ENCODE data around the gene CAMK1D. TPM values are rescaled to one million over a fixed set of nuclear protein-coding genes. Genes with fewer than 3 reads are reported as not detected.
"Not testable (repeated sequence)": the region's sequence is repeated elsewhere in the genome, so short reads cannot be mapped to it uniquely, and the experiment has no call there.

Gene CAMK1D
- polyA plus RNA-seq (ENCODE audit: insufficient read length in 10 of 10), result 1 to 10 TPM; 3.3 to 8.2 (median 5.1) TPM
- long read RNA-seq, donor 1, result 0 reads
- long read RNA-seq, donor 2, result 0 reads
- long read RNA-seq, donor 3, result 0 reads
- long read RNA-seq, donor 4, result 0 reads
- long read RNA-seq, donor 5, result 0 reads
- long read RNA-seq, donor 6, result 0 reads
- long read RNA-seq, donor 7, result 0 reads
- long read RNA-seq, donor 8, result 0 reads
- long read RNA-seq, donor 9, result 0 reads

GRCh38 chr10:12348870-12349628 lies at the start of gene CAMK1D:
TSS of gene CAMK1D (plus strand) at chr10:12349547.
- DNase-seq, result peak; percentile 48 to 88 (median 75)

DNA sequence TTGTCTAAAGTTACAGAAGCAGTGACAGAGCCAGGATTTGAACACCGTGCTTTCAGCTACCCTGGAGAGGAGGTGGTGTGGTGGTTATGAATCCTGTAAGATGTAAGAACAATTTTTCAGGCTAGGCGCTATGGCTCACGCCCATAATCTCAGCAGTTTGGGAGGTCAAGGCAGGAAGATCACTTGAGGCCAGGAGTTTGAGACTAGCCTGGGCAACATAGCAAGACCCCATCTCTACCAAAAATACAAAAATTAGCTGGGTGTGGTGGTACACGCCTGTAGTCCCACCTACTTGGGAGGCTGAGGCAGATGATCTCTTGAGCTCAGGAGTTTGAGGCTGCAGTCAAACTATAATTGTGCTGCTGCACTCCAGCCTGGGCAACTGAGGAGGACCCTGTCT lies 48.3 kb upstream of the CAMK1D start:
- DNase-seq, result not testable (repeated sequence)

DNA sequence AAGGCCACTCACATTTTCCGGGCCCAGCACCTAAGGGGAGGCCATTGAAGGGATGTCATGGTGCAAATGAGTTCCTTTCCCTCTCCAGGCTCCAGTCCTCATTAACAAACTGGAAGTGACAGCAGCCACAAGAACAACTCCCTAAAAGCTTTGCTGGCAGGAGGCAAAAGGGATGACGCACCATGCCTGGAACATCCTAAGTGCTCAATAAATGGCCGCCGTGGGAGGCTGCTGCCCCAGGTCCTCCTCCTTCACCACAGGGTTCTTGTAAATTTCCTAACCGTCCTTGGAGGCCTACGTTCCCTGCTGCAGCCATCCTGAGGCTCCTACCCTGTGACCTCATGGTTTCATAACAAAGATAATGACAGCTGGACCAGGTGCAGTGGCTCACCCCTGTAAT lies 41.3 kb upstream of the CAMK1D start:
- DNase-seq, result no peak

- DNase-seq, result peak in 2 of 3 donors; percentile 14 to 20
Measured at GRCh38 chr10:12308736-12309375, 40.5 kb upstream of the CAMK1D start.

DNA sequence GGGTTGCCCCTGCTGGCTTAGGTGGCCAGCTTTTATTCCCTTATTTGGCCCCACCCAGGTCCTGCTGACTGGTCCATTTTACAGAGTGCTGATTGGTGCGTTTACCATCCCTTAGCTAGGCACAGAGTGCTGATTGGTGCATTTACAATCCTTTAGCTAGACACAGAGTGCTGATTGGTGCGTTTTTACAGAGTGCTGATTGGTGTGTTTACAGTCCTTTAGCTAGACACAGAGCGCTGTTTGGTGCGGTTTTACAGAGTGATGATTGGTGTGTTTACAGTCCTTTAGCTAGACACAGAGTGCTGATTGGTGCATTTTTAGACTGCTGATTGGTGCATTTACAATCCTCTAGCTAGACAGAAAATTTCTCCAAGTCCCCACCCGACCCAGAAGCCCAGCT lies 39.6 kb upstream of the CAMK1D start:
- DNase-seq, result not testable (repeated sequence)

DNA sequence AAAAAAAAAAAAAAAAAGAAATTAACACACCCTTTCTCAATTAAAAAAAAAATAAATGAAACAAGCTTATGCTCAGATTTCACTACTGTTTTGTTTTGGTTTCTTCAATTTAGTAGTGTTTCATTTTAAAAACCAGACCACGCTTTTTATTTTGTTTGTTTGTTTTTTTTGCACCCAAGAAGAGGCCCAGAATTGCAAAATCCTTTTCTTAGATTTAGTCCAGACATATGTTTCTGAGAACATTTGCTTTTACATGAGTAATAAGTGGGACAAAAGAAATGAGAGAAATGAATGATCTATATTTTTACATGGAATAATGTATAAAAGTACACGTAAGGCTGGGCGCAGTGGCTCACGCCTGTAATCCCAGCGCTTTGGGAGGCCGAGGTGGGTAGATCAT lies 34.5 kb upstream of the CAMK1D start:
- DNase-seq, result no peak

DNA sequence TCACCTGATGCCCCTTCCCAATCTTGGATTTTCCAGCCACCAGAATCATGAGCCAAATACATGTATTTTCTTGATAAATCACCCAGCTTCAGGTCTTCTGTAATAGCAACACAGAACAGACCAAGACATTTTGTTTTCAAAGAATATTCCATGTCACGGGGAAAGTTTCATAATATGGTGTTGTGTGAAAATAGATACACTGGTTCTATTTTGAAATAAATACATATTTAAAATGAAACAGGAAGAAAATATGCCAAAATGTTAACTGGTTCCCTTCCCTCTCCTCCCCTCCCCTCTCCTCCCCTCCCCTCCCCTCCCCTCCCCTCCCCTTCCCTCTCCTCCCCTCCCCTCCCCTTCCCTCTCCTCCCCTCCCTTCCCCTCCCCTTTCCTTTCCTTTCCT lies 30.3 kb upstream of the CAMK1D start:
- DNase-seq, result no peak

DNA sequence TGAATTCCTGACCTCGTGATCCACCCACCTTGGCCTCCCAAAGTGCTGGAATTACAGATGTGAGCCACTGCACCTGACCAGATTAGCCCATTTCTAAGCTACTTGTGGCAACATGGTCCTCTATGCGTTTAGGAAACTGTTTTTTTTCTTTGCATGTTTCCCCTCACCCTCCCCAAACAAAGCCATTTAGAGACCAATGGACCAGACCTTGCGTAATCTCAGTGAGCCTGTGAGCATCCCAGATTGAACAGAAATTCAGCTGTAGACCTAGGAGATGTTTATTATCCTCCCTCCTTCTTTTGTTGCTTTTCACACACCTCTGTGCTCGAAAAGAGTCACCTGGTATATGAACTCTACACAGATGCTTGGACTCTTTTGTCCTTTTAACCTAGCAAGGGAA lies 28.5 kb upstream of the CAMK1D start:
- DNase-seq, result no peak

- no peak for DNase-seq
Measured at GRCh38 chr10:12321641-12322040, 27.7 kb upstream of the CAMK1D start.

GRCh38 chr10:12322583-12323131 lies 26.7 kb upstream of the CAMK1D start:
- no peak for DNase-seq

GRCh38 chr10:12324530-12324929 lies 24.8 kb upstream of the CAMK1D start:
- no peak for DNase-seq

DNA sequence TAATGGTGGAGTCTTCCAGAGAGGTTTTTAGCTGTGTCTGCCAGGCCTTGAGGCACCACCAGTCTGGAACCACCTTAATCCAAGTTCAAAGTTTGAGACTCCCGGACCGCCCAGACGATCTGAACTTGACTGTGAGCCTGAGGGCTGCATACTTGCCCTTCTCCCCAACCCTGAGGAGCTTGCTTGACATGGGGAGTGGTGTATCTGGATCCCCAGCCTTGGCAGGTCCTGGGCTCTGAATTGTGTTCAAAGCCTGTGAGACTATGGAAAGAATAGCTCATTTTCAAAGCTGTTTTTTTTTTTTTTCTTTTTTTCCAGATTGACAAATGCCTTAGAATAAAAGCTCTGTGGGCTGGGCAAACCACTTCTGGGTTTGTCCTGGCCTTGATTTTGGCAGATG lies 22.3 kb upstream of the CAMK1D start:
- peak in 1 of 3 donors; percentile 31 for DNase-seq

DNA sequence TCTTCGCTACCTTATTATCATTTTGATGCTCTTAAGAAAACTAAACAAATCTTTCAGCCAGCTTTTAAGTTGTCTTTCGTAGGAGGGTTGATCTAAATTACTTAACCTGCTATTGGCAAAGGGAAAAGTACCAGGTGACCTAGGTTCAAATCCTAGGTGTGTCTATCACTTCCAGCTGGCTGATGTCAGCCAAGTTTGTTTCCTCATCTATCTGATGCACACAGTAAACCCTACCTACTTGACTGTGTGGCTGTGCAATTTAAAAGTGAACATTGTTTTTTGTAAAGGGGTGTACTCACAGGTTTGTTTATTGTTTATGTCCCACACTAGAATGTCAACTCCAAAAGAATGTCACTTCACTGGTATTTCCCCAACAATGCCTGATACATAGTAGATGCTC lies 21.9 kb upstream of the CAMK1D start:
- DNase-seq, result no peak

GRCh38 chr10:12328312-12328711 lies 21.0 kb upstream of the CAMK1D start:
- not testable (repeated sequence) for DNase-seq

- no peak for DNase-seq
Measured at GRCh38 chr10:12332572-12333379, 16.6 kb upstream of the CAMK1D start.

- peak in 2 of 3 donors; percentile 53 to 92 for DNase-seq
Measured at GRCh38 chr10:12333380-12334185, 15.8 kb upstream of the CAMK1D start.

DNA sequence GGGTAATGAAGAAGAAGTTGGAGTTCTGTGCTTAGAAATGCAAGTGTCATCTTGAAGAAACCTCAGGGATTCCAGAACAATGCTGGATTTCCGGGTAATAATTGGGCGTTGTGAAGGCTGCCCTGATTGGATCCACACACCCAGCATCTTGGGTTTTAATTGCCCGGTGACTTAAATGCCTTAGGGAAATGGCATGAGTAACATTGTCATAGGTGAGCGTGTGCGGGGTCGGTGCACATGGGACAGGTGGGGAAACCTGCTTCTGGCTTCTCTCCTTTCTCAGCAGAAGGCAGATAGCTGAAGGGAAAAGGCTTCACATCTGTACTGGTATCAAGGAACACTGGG lies 15.2 kb upstream of the CAMK1D start:
- DNase-seq, result no peak

DNA sequence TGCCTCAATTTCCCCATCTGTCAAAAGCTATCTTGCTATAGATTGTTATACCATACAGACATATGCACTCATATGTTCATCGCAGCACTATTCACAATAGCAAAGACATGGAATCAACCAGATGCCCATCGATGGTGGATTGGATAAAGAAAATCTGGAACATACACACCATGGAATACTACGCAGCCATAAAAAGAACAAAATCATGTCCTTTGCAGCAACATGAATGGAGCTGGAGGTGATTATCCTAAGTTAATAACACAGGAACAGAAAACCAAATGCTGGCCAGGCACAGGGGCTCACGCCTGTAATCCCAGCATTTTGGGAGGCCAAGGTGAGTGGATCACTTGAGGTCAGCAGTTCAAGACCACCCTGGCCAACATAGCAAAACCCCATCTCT lies 14.2 kb upstream of the CAMK1D start:
- DNase-seq, result not testable (repeated sequence)

DNA sequence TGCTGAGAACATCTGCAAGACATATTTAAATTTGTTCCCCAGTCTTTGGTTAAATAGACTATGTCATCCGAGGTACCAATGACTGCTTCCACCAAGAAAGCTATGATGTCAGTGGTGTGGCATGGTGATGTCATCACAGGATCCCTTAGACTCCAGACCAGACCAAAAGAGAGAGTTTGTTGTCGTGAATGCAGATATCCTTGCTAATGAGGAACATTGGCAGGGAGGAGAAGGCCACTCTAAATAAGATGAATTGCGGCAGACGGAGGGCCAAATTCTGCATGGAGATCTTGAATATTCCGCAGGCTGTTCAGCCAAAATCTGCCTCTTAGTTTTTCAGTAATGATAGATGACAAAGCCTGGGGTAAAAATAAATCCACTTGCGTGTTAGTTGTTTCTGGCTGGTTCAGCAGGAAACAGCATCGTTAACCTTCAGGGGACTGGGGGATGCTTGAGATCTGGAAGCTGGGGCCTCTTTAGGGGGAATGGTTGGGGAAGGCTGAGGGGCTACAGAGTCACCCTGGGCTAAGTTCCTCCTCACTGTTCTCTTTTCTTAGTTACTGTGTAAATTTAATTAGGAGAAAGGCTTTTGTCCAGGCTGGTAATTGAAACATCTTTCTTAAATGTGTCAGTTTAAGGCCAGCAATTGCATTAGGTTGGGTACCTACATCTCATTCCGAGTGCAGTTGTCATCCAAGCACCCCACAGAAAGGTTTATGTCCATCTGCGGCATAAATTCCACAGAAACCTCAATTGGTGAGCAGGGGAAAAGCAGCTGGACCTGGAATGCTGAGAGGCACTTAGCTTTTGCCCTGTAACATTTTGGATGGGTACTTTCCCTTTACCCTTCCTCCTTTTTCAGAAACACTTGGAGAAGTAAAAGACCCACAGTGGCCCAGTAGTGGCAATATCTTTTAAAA lies 11.6 kb upstream of the CAMK1D start:
- peak in 1 of 3 donors; percentile 52 for DNase-seq

GRCh38 chr10:12338981-12339380 lies 10.4 kb upstream of the CAMK1D start:
- no peak for DNase-seq

Data from muscle of back (tissue), 13 donors.